Immature natural killer cell (primary cell): ENCODE data around the gene IQCN. TPM values are rescaled to one million over a fixed set of nuclear protein-coding genes. Genes with fewer than 3 reads are reported as not detected.

Experiments used
- DNase-seq, 3 donors: peaks; one replicate each; pipeline ENCODE4 v3.0.0; 2022; ENCODE audit warnings: mixed read lengths in 1 of 3
- H3K27ac Mint-ChIP-seq, 6 donors: one replicate each; pipeline ENCODE4 v1.8.0; 2020; ENCODE audit warnings: mixed read lengths in 6 of 6, mild to moderate bottlenecking in 5 of 6, inconsistent platforms in 4 of 6, moderate library complexity in 3 of 6
- H3K27me3 Mint-ChIP-seq, 3 donors: one replicate each; pipeline ENCODE4 v1.8.0; 2020 to 2021; ENCODE audit warnings: low read depth in 3 of 3, mild to moderate bottlenecking in 3 of 3, mixed read lengths in 3 of 3, moderate library complexity in 3 of 3, inconsistent platforms in 1 of 3
- H3K36me3 Mint-ChIP-seq, 3 donors: one replicate each; pipeline ENCODE4 v1.8.0; 2020; ENCODE audit warnings: mixed read lengths in 3 of 3, inconsistent platforms in 2 of 3, mild to moderate bottlenecking in 2 of 3
- H3K4me1 Mint-ChIP-seq, 2 donors: one replicate each; pipeline ENCODE4 v1.8.0; 2020; ENCODE audit warnings: inconsistent platforms in 2 of 2, mild to moderate bottlenecking in 2 of 2, mixed read lengths in 2 of 2, moderate library complexity in 1 of 2
- H3K4me3 Mint-ChIP-seq, 5 donors: one replicate each; pipeline ENCODE4 v1.8.0; 2020; ENCODE audit warnings: mild to moderate bottlenecking in 5 of 5, mixed read lengths in 5 of 5, inconsistent platforms in 3 of 5, moderate library complexity in 3 of 5
- H3K9me3 Mint-ChIP-seq, 6 donors: one replicate each; pipeline ENCODE4 v1.8.0; 2020; ENCODE audit warnings: mild to moderate bottlenecking in 6 of 6, mixed read lengths in 6 of 6, inconsistent platforms in 4 of 6, moderate library complexity in 3 of 6
- polyA plus RNA-seq, 3 donors: library from polyadenylated mRNA; unstranded; fragments of 300-500 nt; fragmentation: Illumina TruSeq; gene quantifications; one replicate each; pipeline ENCODE4 v1.2.3, GENCODE V29; 2021

IQCN gene
- polyA plus RNA-seq, 3 donors from 2014 or later = 0.15 TPM; not detected in 2

DNA sequence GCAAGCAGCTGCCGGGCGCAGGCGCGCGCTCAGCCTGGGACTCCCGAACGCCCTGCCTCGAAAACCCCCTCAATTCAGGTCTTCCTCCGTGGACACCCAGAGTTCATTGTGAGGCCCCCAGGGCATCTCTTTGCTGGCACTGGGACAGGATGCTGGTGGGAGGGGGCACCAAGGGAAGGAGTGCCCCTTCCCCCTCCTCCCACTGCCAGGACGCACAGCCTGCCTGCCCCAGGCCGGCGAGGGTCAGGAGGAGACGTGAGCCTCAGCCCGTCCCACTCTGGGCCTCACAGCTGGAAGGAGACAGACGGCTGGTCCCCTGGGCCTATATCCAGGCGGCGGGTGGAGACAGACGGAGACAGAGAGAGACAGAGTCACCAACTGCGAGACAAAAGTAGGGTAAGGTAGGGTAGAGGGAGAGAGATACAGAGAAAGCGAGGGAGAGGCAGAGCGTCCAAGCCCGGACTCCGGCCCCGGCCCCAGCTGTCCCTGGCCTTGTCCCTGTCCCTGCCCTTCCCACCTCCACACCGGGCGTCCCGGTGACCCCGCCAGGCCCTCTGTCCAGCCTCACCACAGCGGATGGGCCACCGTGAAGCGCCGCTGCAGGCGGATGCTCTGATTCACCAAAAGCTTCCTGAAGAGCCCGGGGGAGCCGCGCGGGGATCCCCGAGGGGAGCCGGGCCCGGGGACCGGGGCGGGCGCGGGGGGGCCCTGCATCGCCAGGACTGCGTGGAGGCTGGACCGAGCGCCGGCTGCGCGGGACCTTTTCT is 48.4 kb downstream of the IQCN start, which contains the start of gene PDE4C:
TSS of gene PDE4C (minus strand) at position 737 of the 767 bp plus-strand sequence. CDS start at position 714, 23 bp downstream.
- Mint-ChIP-seq H3K4me1 (peaks cover 11 to 13% of the 10 kb centered on the region in 2 donors), H3K27ac (no peak within 1 kb of the TSS), H3K27me3 (peaks cover 18 to 40% (median 25%) of the 10 kb centered on the region in 3 donors), H3K9me3 (peaks cover 0 to 2% (median 0%) of the 10 kb centered on the region in 6 donors), H3K4me3 (peak within 1 kb of the TSS in 1 of 5 donors; percentile 95), H3K36me3 (no peaks in the 10 kb centered on the region)
- DNase-seq = no peak

DNA sequence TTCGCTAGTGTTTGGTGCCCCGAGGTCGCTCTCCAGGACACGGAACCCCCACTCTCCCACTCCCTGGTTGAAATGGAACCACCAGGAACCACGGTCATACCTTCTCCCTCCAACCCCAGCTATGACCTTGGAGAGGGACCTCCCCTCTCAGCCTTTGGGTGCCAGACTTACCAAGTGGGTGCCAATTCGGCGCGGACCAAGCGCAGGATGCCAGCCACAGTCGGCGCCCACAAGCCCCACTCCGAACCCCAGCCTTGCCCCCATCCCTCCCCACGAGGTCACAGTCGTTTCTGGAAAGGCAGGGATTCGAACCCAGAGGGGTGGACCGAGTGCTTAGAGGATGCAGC is 48.9 kb downstream of the IQCN start:
- Mint-ChIP-seq H3K4me3 (peak overlapping the region in 2 of 5 donors; percentile 17 to 95), H3K27me3 (peaks cover 14 to 38% (median 29%) of the 10 kb centered on the region in 3 donors), H3K9me3 (peaks cover 0 to 2% (median 0%) of the 10 kb centered on the region in 6 donors), H3K27ac (no peak overlapping the region), H3K4me1 (peaks cover 11 to 13% of the 10 kb centered on the region in 2 donors), H3K36me3 (no peaks in the 10 kb centered on the region)
- DNase-seq = no peak

GRCh38 chr19:18224525-18225354 is 49.5 kb downstream of the IQCN start:
- H3K4me1 Mint-ChIP-seq = peaks cover 11 to 13% of the 10 kb centered on the region in 2 donors
- peaks cover 0 to 2% (median 0%) of the 10 kb centered on the region in 6 donors for H3K9me3 Mint-ChIP-seq
- H3K4me3 Mint-ChIP-seq = peak overlapping the region; percentile 84 to 95 (median 91)
- peaks cover 14 to 42% (median 32%) of the 10 kb centered on the region in 3 donors for H3K27me3 Mint-ChIP-seq
- H3K27ac Mint-ChIP-seq = peak overlapping the region in 4 of 6 donors; percentile 53 to 71 (median 63)
- no peaks in the 10 kb centered on the region for H3K36me3 Mint-ChIP-seq
- peak; percentile 80 to 87 (median 83) for DNase-seq

- H3K4me3 Mint-ChIP-seq = peak overlapping the region; percentile 84 to 95 (median 91)
- peaks cover 11 to 13% of the 10 kb centered on the region in 2 donors for H3K4me1 Mint-ChIP-seq
- peaks cover 14 to 41% (median 30%) of the 10 kb centered on the region in 3 donors for H3K27me3 Mint-ChIP-seq
- H3K27ac Mint-ChIP-seq = peak overlapping the region in 4 of 6 donors; percentile 53 to 71 (median 63)
- H3K9me3 Mint-ChIP-seq = peaks cover 0 to 2% (median 0%) of the 10 kb centered on the region in 6 donors
- H3K36me3 Mint-ChIP-seq = no peaks in the 10 kb centered on the region
- peak in 2 of 3 donors; percentile 18 to 21 for DNase-seq
Measured at GRCh38 chr19:18223860-18224524, 50.3 kb downstream of the IQCN start.

GRCh38 chr19:18221815-18222725 is 52.2 kb downstream of the IQCN start:
- peaks cover 14 to 36% (median 27%) of the 10 kb centered on the region in 3 donors for H3K27me3 Mint-ChIP-seq

GRCh38 chr19:18220632-18221275 is 53.5 kb downstream of the IQCN start:
- H3K27ac Mint-ChIP-seq = no peak overlapping the region
- H3K4me1 Mint-ChIP-seq = peaks cover 11% of the 10 kb centered on the region in 2 donors
- no peak overlapping the region for H3K4me3 Mint-ChIP-seq
- H3K36me3 Mint-ChIP-seq = no peaks in the 10 kb centered on the region
- H3K9me3 Mint-ChIP-seq = peaks cover 0 to 2% (median 0%) of the 10 kb centered on the region in 6 donors
- peaks cover 13 to 29% (median 24%) of the 10 kb centered on the region in 3 donors for H3K27me3 Mint-ChIP-seq
- no peak for DNase-seq

More at GRCh38 chr19:18221815-18222725, 52.2 kb downstream of the IQCN start:
- Mint-ChIP-seq H3K27ac (no peak overlapping the region), H3K4me3 (peak overlapping the region in 1 of 5 donors; percentile 47), H3K9me3 (peaks cover 0 to 2% (median 0%) of the 10 kb centered on the region in 6 donors), H3K36me3 (no peaks in the 10 kb centered on the region), H3K4me1 (peaks cover 11 to 13% of the 10 kb centered on the region in 2 donors)
- no peak for DNase-seq

GRCh38 chr19:18219911-18220631 is 54.2 kb downstream of the IQCN start:
- H3K36me3 Mint-ChIP-seq = no peaks in the 10 kb centered on the region
- peaks cover 0 to 2% (median 0%) of the 10 kb centered on the region in 6 donors for H3K9me3 Mint-ChIP-seq
- no peak overlapping the region for H3K4me3 Mint-ChIP-seq
- peaks cover 11 to 29% (median 24%) of the 10 kb centered on the region in 3 donors for H3K27me3 Mint-ChIP-seq
- H3K27ac Mint-ChIP-seq = peak overlapping the region in 1 of 6 donors; percentile 36
- H3K4me1 Mint-ChIP-seq = peaks cover 8 to 11% of the 10 kb centered on the region in 2 donors
- no peak for DNase-seq

- no peaks in the 10 kb centered on the region for H3K4me1 Mint-ChIP-seq
- H3K9me3 Mint-ChIP-seq = peaks cover 0 to 2% (median 0%) of the 10 kb centered on the region in 6 donors
- H3K27me3 Mint-ChIP-seq = peaks cover 3 to 20% (median 18%) of the 10 kb centered on the region in 3 donors
- no peaks in the 10 kb centered on the region for H3K36me3 Mint-ChIP-seq
- no peak for DNase-seq
- H3K4me3 Mint-ChIP-seq = no peak overlapping the region
- H3K27ac Mint-ChIP-seq = no peak overlapping the region
Measured at GRCh38 chr19:18218600-18218999, 55.7 kb downstream of the IQCN start.

DNA sequence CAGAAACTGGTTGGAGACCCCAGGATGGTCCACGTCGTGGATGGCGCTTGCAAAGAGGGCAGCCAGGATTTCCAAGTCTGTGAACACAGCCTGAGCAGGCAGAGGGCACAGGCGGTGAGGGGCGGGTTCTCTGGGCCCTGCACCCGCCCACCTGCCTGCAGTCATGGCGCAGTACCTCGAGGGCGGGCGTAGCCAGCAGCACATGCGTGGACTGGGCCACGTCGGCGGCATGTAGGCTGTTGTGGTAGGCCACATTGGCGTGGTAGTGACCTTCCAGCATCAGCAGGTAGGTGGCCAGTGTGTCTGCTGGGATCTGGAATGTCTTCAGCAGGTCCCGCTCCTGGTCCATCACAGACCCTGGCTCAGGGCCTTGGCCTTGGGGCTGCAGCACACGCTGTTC is 56.1 kb downstream of the IQCN start:
- Mint-ChIP-seq H3K27me3 (peaks cover 3 to 18% (median 17%) of the 10 kb centered on the region in 3 donors), H3K9me3 (peaks cover 0 to 2% (median 0%) of the 10 kb centered on the region in 6 donors), H3K4me1 (no peaks in the 10 kb centered on the region), H3K27ac (no peak overlapping the region), H3K4me3 (no peak overlapping the region), H3K36me3 (no peaks in the 10 kb centered on the region)
- DNase-seq = no peak

DNA sequence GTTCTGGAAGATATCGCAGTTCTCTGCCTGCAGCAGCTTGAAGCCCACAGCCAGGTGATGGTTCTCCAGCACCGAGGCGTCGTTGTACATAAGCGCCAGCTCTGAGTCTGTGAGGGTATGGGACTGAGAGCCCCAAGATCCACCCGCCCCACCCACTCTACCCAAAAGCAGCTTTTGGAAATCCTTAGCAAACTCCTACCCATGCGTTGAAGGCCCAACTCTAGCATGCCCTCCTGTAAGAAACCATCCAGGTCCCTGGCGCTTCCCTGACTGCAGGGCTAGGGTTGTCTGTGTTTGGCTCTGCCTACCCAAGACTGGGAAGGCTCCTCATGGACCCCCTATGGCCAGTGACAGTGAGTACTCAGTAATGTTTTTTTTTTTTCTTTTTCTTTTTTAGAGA is 57.5 kb downstream of the IQCN start:
- Mint-ChIP-seq H3K4me3 (no peak overlapping the region), H3K4me1 (no peaks in the 10 kb centered on the region), H3K36me3 (no peaks in the 10 kb centered on the region), H3K9me3 (no peaks in the 10 kb centered on the region), H3K27me3 (peaks cover 0 to 15% (median 10%) of the 10 kb centered on the region in 3 donors), H3K27ac (no peak overlapping the region)
- DNase-seq = no peak

DNA sequence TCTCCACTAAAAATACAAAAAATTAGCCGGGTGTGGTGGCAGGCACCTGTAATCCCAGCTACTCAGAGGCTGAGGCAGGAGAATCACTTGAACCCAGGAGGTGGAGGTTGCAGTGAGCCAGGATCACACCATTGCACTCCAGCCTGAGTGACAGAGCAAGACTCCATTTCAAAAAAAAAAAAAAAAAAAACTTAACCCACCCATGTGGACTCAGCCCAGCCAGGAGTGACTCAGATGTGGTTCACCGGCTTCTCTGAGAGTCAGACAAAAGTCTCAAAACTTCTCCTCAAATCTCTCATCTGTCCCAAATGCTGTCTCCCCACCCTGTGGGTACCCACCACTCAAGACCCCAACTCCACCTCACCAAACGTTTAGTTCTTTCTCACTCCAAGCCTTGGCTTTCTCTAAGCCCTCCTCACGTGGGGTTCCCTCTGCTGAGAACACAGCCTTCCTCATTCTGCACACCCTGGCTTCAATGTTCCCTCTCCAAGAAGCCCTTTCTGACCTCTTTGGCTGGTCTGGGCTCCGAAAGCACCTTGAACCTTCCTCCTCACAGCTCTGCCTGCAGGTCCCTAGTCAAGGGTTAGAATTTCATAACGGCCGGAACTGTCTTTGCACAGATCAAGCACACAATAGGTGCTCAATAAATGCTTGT is 59.3 kb downstream of the IQCN start:
- Mint-ChIP-seq H3K4me1 (no peaks in the 10 kb centered on the region), H3K4me3 (no peak overlapping the region), H3K9me3 (no peaks in the 10 kb centered on the region), H3K36me3 (no peaks in the 10 kb centered on the region), H3K27ac (no peak overlapping the region), H3K27me3 (peaks cover 3 to 4% (median 3%) of the 10 kb centered on the region in 3 donors)
- DNase-seq = no peak
